SK-N-MC (cell line): Measurements from ENCODE around the gene VSIG2.

Experiments
- EZH2 ChIP-seq: fragments of 200-600 bp; sonication (generic); IDR thresholded peaks from one replicate; pipeline ENCODE4 v1.6.1; 2017; ENCODE audit warnings: antibody characterized with exemption
- POLR2AphosphoS5 ChIP-seq: IDR thresholded peaks from 2 replicates; pipeline ENCODE4 v1.6.1; 2012; ENCODE audit warnings: mild to moderate bottlenecking, low read depth, low read length, borderline replicate concordance

DNA sequence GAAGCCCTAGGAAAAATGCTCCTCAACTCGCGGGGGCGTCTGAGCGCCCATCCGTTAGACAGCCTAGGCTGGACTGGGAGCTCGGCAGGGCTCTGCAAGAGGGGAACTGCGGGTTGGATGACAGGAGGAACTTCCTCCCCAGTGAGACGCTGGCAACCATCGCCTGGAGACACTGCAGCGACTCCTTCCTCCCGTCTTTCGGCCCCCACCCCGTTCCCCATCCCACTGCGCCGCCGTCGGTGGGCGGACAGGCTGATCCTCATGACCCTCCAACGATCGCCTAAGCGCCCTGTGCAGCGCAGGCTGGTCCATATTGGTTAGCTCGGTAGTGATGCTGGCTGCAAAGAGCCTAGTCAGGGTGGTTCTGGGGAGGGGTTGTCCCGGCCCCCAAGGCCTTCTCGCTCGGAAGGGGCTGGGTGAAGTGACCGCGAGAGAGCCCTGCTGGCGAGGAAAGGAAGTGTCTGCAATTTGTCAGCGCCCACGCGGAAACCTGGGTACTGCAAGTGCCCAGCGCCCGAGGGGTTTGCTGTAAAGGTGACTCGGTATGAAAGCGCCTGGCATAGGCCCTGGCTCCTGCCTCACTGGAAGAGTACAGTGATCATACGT is 11.7 kb downstream of the VSIG2 start:
- no peak for TF ChIP-seq EZH2
- no peak for TF ChIP-seq POLR2AphosphoS5
